K562 (cell line): Measurements from ENCODE around the gene TXNRD2. TPM values are rescaled to one million over a fixed set of nuclear protein-coding genes. Genes with fewer than 3 reads are reported as not detected.

Experiments used
- ATAC-seq: fragments of 200-7000 bp; cut with Tn5 transposase; 3 replicates; pipeline ENCODE4 v1.9.1; 2020; ENCODE audit warnings: moderate library complexity
- BruUV-seq: library from RNA; stranded (reverse); fragments of 400-500 nt; replicated peaks from 2 replicates; lab custom pipeline; 2021; lab: Mats Ljungman, UMichigan
- CTCF ChIA-PET: fragments of 300-600 bp; formaldehyde crosslinking; extraction: SDS; loops from one replicate; lab custom pipeline; 2021; ENCODE audit warnings: low intra/inter-chr PET ratio; lab: Yijun Ruan, JAX
- POLR2A ChIA-PET: fragments of 300-600, 350-650 bp; sonication (Branson Sonifier 250); formaldehyde crosslinking; extraction: SDS; loops from one replicate; lab custom pipeline; 2021; ENCODE audit warnings: antibody characterized with exemption, inconsistent platforms; lab: Yijun Ruan, JAX
- DNase-seq, 4 experiments: peaks; one replicate each; pipeline versions ENCODE4 v3.0.0 to v3.0.0-alpha.2; 2011 to 2018; ENCODE audit warnings: low spot score in 3 of 4, mixed read lengths in 3 of 4; ENCODE audit errors: extremely low read depth in 1 of 4
- FAIRE-seq: peaks from 2 replicates; lab custom pipeline; 2011; peaks lifted over from hg19 to GRCh38; lab: Jason Lieb, UNC
- H2AFZ ChIP-seq: 2 replicates; pipeline ENCODE4 v1.6.0; 2011; ENCODE audit warnings: low read depth, low read length, control low read depth, inconsistent platforms
- H3K27ac ChIP-seq: fragments of 200-600 bp; 3 replicates; pipeline ENCODE4 v1.8.0; 2011; ENCODE audit warnings: low read depth, mild to moderate bottlenecking, control low read depth, inconsistent platforms, low read length, moderate library complexity, mixed read lengths; ENCODE audit errors: extremely low read depth
- H3K27me3 ChIP-seq, 2 experiments: fragments of 300-600 bp in 1 of 2; 2 replicates in 1 of 2; 3 replicates in 1 of 2; pipeline versions ENCODE4 v1.6.0 to v1.8.0; 2011; ENCODE audit warnings: inconsistent platforms in 2 of 2, low read length in 2 of 2, mild to moderate bottlenecking in 1 of 2, mixed read lengths in 1 of 2, moderate library complexity in 1 of 2; ENCODE audit not compliant: control insufficient read depth in 2 of 2, insufficient read depth in 2 of 2
- H3K36me3 ChIP-seq: fragments of 300-600 bp; 3 replicates; pipeline ENCODE4 v1.8.0; 2011; ENCODE audit warnings: mild to moderate bottlenecking, low read length, inconsistent platforms; ENCODE audit not compliant: control insufficient read depth, insufficient read depth
- H3K4me1 ChIP-seq, 2 experiments: fragments of 200-600 bp in 1 of 2; replicated peaks in 1 of 2; 2 replicates in 1 of 2; 3 replicates in 1 of 2; pipeline versions ENCODE4 v1.5.1 to v1.8.0; 2011; ENCODE audit warnings: inconsistent platforms in 2 of 2, low read length in 2 of 2, mild to moderate bottlenecking in 1 of 2, mixed read lengths in 1 of 2, moderate library complexity in 1 of 2; ENCODE audit not compliant: control insufficient read depth in 2 of 2, insufficient read depth in 2 of 2
- H3K4me2 ChIP-seq: 2 replicates; pipeline ENCODE4 v1.6.1; 2011; ENCODE audit warnings: low read length, control low read depth, inconsistent platforms, mixed read lengths; ENCODE audit not compliant: insufficient read depth
- H3K4me3 ChIP-seq: fragments of 200-600 bp; sonication (generic), shearing (Covaris generic); 2 replicates; pipeline ENCODE4 v1.5.1; 2016; ENCODE audit warnings: control low read depth, inconsistent platforms
- H3K79me2 ChIP-seq: fragments of 200-600 bp; 3 replicates; pipeline ENCODE4 v1.8.0; 2011; ENCODE audit warnings: low read length, inconsistent platforms; ENCODE audit not compliant: control insufficient read depth, insufficient read depth
- H3K9ac ChIP-seq, 2 experiments: 2 replicates each; pipeline versions ENCODE4 v1.6.0 to v1.6.1; 2011; ENCODE audit warnings: low read depth in 2 of 2, low read length in 2 of 2, control low read depth in 1 of 2, inconsistent platforms in 1 of 2, mild to moderate bottlenecking in 1 of 2, mixed read lengths in 1 of 2; ENCODE audit not compliant: insufficient read depth in 1 of 2
- H3K9me1 ChIP-seq: one replicate; pipeline ENCODE4 v1.6.0; 2011; ENCODE audit warnings: inconsistent platforms, mild to moderate bottlenecking, low read length, moderate library complexity; ENCODE audit not compliant: control insufficient read depth, insufficient read depth
- H3K9me3 ChIP-seq: replicated peaks from 2 replicates; pipeline ENCODE4 v1.5.1; 2011; ENCODE audit warnings: low read depth, low read length, inconsistent platforms; ENCODE audit not compliant: control insufficient read depth, insufficient read depth
- H4K20me1 ChIP-seq: replicated peaks from 2 replicates; pipeline ENCODE4 v1.6.1; 2011; ENCODE audit warnings: low read length, inconsistent platforms, mixed read lengths; ENCODE audit not compliant: control insufficient read depth, insufficient read depth
- ARID4B ChIP-seq: sonication (generic); formaldehyde crosslinking; IDR thresholded peaks from 2 replicates; pipeline ENCODE4 v1.8.0; 2022; ENCODE audit warnings: mild to moderate bottlenecking, missing genetic modification reagents
- HDGF ChIP-seq: fragments of 450-650 bp; IDR thresholded peaks from 2 replicates; pipeline ENCODE4 v1.6.1; 2016
- HLTF ChIP-seq: fragments of 450-650 bp; IDR thresholded peaks from 2 replicates; pipeline ENCODE4 v1.6.1; 2016
- HMGN3 ChIP-seq: IDR thresholded peaks from 2 replicates; pipeline ENCODE4 v1.6.1; 2011; ENCODE audit warnings: borderline replicate concordance, low read depth, mild to moderate bottlenecking, mixed read lengths, low read length; ENCODE audit not compliant: insufficient read length; ENCODE audit errors: extremely low read depth
- HOMEZ ChIP-seq: fragments of 250-450 bp; sonication (Bioruptor Pico); IDR thresholded peaks from 2 replicates; pipeline ENCODE4 v1.4.0; 2020; ENCODE audit warnings: mild to moderate bottlenecking, moderate library complexity
- KLF6 ChIP-seq: fragments of 250-450 bp; sonication (Bioruptor Pico); IDR thresholded peaks from 2 replicates; pipeline ENCODE4 v1.4.0; 2020; ENCODE audit warnings: mild to moderate bottlenecking, moderate library complexity, borderline replicate concordance
- MCM3 ChIP-seq: fragments of 450-650 bp; IDR thresholded peaks from 2 replicates; pipeline ENCODE4 v1.6.1; 2016
- NCOA4 ChIP-seq: fragments of 450-650 bp; IDR thresholded peaks from 2 replicates; pipeline ENCODE4 v1.6.1; 2018; ENCODE audit warnings: mild to moderate bottlenecking; ENCODE audit not compliant: partially characterized antibody
- NR0B1 ChIP-seq: fragments of 450-650 bp; IDR thresholded peaks from one replicate; pipeline ENCODE4 v1.6.1; 2018; ENCODE audit warnings: mild to moderate bottlenecking, moderate library complexity; ENCODE audit not compliant: partially characterized antibody
- NR1H2 ChIP-seq: sonication (generic); formaldehyde crosslinking; IDR thresholded peaks from 2 replicates; pipeline ENCODE4 v1.4.0; 2020; ENCODE audit warnings: mild to moderate bottlenecking, missing genetic modification reagents
- ZNF134 ChIP-seq: fragments of 250-450 bp; sonication (Bioruptor Pico); conservative IDR thresholded peaks from 2 replicates; pipeline ENCODE4 v1.4.0; 2020
- WGBS: fragments of 100-300 bp; shearing (Covaris generic); methylation state at CpG from one replicate; pipeline ENCODE4 v1.1.6; 2016; ENCODE audit warnings: low coverage, mixed read lengths; ENCODE audit not compliant: insufficient coverage; ENCODE audit errors: missing lambda C conversion rate; 5-methylcytosine and 5-hydroxymethylcytosine counted together
- in situ Hi-C: fragments of 300-500 bp; cut with MboI; formaldehyde crosslinking; loops from 4 replicates; pipeline ENCODE4 v1.15.0; 2018; ENCODE audit warnings: inconsistent platforms, mixed read lengths
- intact Hi-C: fragments of 100-400 bp; cut with micrococcal nuclease; formaldehyde crosslinking; loops from 2 replicates; pipeline ENCODE4 v1.14.2; 2022
- polyA plus RNA-seq, 8 experiments: library from polyadenylated mRNA; depleted of rRNA in 4 of 8; stranded (reverse) in 5 of 8; unstranded in 3 of 8; fragments of >200 nt; fragmentation: Nextera tagmentation in 2 of 8; fragmentation: Illumina TruSeq in 1 of 8; extraction: Ambion mirVana in 2 of 8; extraction: Trizol in 1 of 8; gene quantifications; 2 replicates each; pipeline versions ENCODE4 v1.2.1 to v1.2.3, GENCODE V29; 2011 to 2014; ENCODE audit warnings: inconsistent platforms in 1 of 8, missing spikeins in 1 of 8
- total RNA-seq, 7 experiments: library from RNA; depleted of rRNA in 6 of 7; stranded (reverse); fragments of >200 nt in 6 of 7; fragmentation: Illumina TruSeq in 2 of 7; extraction: Trizol in 2 of 7; gene quantifications; 2 replicates each; pipeline versions ENCODE4 v1.2.1 to v1.2.3, GENCODE V29; 2011 to 2021; ENCODE audit warnings: low replicate concordance in 1 of 7

The TXNRD2 gene
- total and polyA plus RNA-seq, 9 of the 15 experiments (the other 6 are each of a cell fraction or from before 2014, with no cell fraction given): 3.3 to 80.2 (median 49.4) TPM

DNA sequence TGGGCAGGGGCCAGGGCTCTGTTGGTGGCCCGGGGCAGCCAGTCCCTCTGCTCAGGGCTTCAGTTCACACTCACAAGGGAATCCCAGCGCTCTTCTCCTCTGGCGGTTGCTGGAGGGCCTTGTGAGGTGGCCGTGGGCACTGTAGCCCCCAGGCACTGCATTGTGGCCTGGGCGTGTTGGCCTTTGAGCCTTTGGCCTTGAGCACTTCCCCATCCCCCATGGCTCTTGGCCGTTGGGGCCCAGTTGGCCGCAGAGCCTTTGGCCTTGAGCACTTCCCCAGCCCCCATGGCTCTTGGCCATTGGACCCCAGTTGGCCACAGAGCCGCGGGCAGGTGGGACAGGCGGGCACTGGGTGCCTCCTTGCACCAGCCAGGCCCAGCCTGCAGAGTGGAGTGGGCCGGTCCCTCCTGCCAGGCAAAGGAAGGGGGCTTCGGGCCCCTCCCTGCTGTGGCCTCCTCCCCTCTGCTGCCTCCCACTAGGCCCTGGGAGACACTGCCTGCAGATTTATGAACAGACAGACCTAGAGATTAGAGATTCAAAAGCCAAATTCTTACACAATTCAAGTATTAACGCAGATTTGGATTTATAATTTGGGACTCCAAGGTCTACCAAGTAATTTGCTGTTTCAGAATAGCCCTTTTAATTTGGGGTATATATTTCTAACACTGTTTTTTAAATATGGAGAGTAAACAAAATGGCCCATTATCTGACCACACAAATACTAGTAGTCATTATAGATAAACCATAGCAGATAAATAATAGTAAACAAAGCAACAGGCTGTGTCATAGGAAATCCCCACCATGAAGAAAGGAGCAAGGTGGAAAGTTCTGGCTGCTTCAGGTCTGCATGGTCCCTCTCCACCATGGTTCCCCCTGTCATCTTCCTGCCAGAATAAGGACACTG, 18.2 kb upstream of the TXNRD2 start:
- peak in 1 of 4 experiments; percentile 59 for DNase-seq
- H3K9me3 ChIP-seq: no peaks in the 10 kb centered on the region
- in situ Hi-C loops (no loop called here), intact Hi-C loops (no loop called here)
- H3K27me3 ChIP-seq: no peaks in the 10 kb centered on the region
- peak overlapping the region; percentile 19; the same call in 1 of the 2 replicates for H3K4me3 ChIP-seq
- H3K27ac ChIP-seq: peak overlapping the region; percentile 40; the same call in 2 of the 3 replicates
- no peak for FAIRE-seq
- H3K4me1 ChIP-seq: peaks cover 23 to 73% of the 10 kb centered on the region in 2 experiments
- peak; percentile 29 for ATAC-seq
- H3K36me3 ChIP-seq: peaks cover 42% of the 10 kb centered on the region; the same call in 2 of the 3 replicates
- H2AFZ ChIP-seq: peak overlapping the region; percentile 39; the same call in 1 of the 2 replicates
- peaks cover 6% of the 10 kb centered on the region for H3K9me1 ChIP-seq
- ChIA-PET CTCF (no interaction called here), POLR2A (interaction anchor here (0.5 to 1.8 kb wide), 13 partner anchors 9 to 779 kb away, joined by 3 to 10 read pairs (median 3); no protein-coding TSS in a partner anchor)
- peak overlapping the region; percentile 22 to 91; a peak in 3 of 4 replicates for H3K9ac ChIP-seq
- no TSS peak for BruUV-seq
- 39% methylated on average over 12 of the region's 13 CpGs for WGBS
- peak overlapping the region; percentile 72 for H3K4me2 ChIP-seq
- peaks cover 30% of the 10 kb centered on the region for H4K20me1 ChIP-seq
- H3K79me2 ChIP-seq: peaks cover 14% of the 10 kb centered on the region; the same call in 1 of the 3 replicates
- TF ChIP-seq NR0B1 (no peak), HLTF (no peak), KLF6 (CRISPR knock-in tag) (0 out of 2 replicates have a peak, but pooled peaks have one; percentile 2), ZNF134 (no peak), HOMEZ (CRISPR knock-in tag) (peak; percentile 45; the same call in 1 of the 2 replicates), HMGN3 (peak; percentile 56), MCM3 (no peak), HDGF (no peak; the same call in 1 of the 2 replicates), NCOA4 (no peak), ARID4B (no peak), NR1H2 (CRISPR knock-in tag) (no peak)
